Subcutaneous adipose tissue (tissue), 4 donors: ENCODE measurements around the gene ADGRL3. TPM values are rescaled to one million over a fixed set of nuclear protein-coding genes. Genes with fewer than 3 reads are reported as not detected.

Experiments
- total RNA-seq, 4 donors: library from RNA; depleted of rRNA; stranded (reverse); fragments of >200 nt; gene quantifications; one replicate each; pipeline ENCODE4 v1.1.0, GENCODE V29; 2016
- TF ChIP-seq, protein P1 (sequence below): fragments of 450-650 bp; IDR thresholded peaks from one replicate; pipeline ENCODE4 v1.5.1; 2016; ENCODE audit warnings: low read depth, mild to moderate bottlenecking, control low read depth, antibody characterized with exemption, moderate library complexity

The ADGRL3 gene
- total RNA-seq, 4 donors from 2014 or later: 6.3 to 12.2 (median 9.2) TPM

DNA sequence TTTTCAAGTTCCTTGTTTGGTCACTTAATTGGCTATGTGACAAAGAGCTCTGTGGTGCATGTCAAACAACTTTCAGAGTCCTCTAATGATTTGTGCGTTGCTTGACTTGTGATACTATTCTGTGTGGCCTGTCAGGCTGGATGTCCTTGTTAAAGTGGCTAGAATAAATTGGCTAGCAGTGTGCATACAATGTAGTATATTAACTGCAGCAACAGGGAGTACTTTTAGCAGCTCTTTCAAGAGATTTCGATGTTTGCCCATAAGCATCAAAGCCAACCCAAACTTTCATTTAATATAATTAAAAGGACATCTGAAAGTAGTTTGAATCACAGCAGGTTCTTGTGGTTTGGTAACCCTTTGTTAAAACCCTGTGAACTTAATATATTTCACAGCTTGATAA lies 718.9 kb downstream of the ADGRL3 start:
- TF ChIP-seq, protein P1, sequence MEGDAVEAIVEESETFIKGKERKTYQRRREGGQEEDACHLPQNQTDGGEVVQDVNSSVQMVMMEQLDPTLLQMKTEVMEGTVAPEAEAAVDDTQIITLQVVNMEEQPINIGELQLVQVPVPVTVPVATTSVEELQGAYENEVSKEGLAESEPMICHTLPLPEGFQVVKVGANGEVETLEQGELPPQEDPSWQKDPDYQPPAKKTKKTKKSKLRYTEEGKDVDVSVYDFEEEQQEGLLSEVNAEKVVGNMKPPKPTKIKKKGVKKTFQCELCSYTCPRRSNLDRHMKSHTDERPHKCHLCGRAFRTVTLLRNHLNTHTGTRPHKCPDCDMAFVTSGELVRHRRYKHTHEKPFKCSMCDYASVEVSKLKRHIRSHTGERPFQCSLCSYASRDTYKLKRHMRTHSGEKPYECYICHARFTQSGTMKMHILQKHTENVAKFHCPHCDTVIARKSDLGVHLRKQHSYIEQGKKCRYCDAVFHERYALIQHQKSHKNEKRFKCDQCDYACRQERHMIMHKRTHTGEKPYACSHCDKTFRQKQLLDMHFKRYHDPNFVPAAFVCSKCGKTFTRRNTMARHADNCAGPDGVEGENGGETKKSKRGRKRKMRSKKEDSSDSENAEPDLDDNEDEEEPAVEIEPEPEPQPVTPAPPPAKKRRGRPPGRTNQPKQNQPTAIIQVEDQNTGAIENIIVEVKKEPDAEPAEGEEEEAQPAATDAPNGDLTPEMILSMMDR: no peak

DNA sequence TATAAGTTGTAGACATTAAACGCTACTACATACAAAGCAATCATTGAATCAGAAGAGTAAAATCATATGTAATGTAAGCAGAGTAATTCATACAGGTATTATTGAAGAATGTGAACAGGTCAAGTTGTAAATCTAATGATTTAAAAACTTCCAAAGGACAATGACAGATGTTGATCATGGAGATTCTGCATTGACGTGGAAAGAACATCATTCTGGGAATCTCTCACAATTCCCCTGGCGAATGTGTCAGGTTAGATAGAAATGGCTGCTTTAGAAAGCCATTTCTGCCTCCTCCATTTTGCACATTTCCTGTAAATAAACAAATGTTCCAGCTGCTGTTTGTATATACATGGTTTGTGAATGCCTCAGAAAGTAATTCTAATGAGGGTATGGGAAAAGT lies 719.4 kb downstream of the ADGRL3 start:
- TF ChIP-seq, protein P1: no peak

DNA sequence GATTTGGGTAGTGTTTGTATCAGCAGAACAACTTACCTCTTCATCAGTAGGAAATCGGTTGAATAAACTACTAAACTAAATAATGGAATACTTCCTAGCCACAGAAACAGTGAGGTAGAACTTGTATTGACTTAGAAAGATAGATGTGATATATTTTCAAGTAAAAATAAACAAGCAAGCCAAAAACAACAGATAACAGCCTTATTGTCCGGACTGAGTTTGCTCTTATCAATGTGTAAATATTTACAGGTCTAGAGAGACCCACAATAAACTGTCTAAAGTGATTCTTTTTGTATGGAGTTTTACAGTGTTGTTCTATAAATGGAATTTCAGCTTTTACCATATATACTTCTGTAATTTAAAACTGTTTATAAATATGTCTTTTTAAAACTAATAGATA lies 721.8 kb downstream of the ADGRL3 start:
- TF ChIP-seq, protein P1: no peak

DNA sequence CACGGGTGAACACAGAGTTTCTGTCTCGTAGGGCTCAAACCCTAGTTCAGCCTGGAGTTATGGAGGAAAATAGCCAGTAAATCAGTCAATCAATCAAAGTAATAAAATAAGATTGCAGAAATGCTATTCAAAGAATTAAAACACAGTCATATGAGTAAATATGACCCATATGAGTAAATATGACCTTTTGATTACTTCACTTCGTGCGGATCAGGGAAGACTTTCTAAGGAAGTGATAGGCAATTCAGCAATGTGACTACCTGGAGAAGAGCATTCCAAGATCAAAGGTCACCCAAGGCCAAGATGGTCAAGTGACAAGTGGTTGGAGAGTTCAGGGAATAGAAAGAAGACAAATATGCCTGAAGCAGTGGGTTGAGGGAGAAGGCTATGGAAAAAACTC lies 722.6 kb downstream of the ADGRL3 start:
- TF ChIP-seq, protein P1: no peak

DNA sequence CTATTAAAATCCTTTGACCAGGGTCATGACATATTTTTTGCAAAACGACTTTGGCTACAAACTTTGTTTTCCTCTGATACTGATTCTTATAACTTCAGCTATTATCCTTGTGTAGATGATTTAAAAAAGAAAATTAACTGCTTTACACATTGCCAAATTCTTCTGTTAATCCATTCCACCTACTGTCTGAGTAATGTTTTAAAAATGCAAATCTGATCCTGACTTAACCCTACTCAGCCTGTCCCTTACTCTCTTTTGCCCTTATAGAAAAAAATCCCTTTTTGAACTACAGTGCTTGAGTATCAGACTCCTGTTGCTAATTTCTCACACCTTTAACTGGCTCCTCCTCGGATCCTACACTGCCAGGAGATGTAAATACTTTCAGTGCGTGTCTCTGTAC lies 723.1 kb downstream of the ADGRL3 start:
- TF ChIP-seq, protein P1: no peak

DNA sequence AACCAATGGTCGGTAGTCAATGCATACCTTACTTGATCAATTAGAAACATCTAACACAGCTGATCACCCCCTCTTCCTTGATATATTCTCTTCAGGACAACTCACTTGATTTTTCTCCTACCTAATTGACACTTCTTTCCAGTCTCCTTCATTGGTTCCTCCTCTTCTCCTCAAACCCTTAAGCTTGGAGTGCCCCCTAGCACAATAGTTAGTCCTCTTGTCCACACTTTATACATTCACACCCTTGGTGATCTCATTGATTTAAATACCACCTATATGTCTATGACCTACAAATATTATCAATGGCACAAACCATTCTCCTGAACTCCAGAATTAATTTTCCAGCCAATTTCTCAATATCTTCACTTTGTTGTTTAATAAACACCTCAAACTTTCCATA lies 724.0 kb downstream of the ADGRL3 start:
- TF ChIP-seq, protein P1: no peak

DNA sequence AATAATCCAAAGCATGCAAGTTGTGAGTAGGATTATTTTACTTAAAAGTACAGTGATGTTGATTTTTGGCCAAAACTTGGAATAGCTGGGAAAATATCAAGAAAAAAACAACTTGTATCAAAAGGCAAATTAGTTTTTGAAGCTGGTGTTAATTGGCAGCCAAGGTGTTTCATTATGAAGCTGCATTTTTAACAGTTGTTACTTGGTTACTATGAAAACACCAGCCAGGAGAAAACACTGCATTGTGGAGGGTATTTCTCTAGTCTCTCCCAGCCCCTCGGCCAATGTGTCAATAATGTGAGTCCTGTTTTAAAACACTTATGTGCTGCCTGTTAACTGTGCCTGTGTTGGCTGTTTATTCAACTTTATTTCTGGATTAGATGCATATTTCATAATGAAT lies 733.4 kb downstream of the ADGRL3 start:
- TF ChIP-seq, protein P1: no peak
